HPDE6-E6E7 (cell line): ENCODE results near the gene CELSR2.

ENCODE experiments used
- DNase-seq: peaks from one replicate; pipeline ENCODE4 v3.0.0; 2011; ENCODE audit warnings: missing footprints; ENCODE audit errors: extremely low spot score

Gene CELSR2

GRCh38 chr1:109231066-109231465, 18.3 kb upstream of the CELSR2 start:
- no peak for DNase-seq

DNA sequence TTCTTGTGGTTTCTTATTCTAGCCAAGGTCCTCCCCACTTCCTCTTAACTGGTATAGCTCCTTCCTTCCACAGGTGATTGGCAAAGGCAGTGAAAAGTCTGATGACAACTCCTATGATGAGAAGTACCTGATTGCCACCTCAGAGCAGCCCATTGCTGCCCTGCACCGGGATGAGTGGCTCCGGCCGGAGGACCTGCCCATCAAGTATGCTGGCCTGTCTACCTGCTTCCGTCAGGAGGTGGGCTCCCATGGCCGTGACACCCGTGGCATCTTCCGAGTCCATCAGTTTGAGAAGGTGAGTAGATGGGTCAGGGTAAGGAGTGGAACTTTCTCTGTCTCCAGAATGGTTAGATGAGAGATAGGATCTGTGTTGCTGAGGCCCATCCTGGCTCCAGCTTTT, 14.2 kb upstream of the CELSR2 start:
- DNase-seq, result no peak

GRCh38 chr1:109237512-109237911, 11.8 kb upstream of the CELSR2 start:
- DNase-seq, result no peak

- DNase-seq, result no peak
Measured at GRCh38 chr1:109238382-109238781, 11.0 kb upstream of the CELSR2 start.

DNA sequence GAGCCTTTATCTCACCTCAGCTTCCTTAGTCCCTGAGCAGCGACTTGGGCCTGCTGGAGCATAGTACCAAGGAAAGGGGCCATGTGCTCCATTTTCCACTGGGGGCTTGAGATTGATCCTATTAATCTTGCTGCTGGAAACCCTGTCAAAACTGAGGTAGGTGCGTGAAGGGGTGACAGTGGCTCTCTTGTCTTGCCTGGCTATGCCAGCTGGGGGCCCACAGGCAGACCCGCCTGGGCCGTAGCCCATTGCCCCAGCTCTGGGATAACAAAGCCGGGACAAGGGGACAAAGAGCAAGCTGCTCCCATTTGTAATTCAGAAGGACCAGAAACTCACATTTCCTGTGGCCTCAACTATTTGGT, 10.3 kb upstream of the CELSR2 start:
- DNase-seq, result no peak

DNA sequence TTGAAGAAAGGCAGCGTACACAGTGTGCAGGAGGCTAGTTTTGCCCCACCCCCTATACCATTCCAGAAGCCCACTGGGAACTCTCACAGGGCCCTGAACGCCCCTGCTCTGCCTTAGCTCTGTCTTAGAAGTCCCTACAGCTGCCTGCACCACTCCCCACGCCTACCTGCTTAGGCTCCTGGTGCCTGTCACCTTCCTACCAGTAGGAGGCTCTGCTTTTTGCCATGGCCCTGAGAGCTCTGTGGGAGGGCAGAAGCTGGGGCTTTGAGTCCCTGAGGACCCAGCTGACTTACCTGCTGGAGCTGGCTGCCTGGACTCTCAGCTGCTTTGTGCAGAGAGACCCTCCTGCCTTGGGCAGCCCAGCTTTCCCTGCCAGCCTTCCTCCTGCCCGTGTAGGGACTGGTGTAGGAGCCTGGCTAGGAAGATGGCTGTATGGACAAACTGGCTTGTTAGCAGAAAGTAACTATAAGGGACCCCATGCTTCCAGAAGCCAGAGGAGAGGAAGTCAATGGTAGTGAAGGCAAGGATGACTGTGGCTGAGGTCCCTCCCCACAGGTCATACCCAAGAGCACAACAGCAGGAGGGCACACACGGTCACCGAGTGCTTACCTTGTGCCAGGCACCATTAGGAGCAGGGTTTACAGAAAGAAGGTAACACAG, 9.8 kb upstream of the CELSR2 start:
- DNase-seq, result peak; percentile 67

DNA sequence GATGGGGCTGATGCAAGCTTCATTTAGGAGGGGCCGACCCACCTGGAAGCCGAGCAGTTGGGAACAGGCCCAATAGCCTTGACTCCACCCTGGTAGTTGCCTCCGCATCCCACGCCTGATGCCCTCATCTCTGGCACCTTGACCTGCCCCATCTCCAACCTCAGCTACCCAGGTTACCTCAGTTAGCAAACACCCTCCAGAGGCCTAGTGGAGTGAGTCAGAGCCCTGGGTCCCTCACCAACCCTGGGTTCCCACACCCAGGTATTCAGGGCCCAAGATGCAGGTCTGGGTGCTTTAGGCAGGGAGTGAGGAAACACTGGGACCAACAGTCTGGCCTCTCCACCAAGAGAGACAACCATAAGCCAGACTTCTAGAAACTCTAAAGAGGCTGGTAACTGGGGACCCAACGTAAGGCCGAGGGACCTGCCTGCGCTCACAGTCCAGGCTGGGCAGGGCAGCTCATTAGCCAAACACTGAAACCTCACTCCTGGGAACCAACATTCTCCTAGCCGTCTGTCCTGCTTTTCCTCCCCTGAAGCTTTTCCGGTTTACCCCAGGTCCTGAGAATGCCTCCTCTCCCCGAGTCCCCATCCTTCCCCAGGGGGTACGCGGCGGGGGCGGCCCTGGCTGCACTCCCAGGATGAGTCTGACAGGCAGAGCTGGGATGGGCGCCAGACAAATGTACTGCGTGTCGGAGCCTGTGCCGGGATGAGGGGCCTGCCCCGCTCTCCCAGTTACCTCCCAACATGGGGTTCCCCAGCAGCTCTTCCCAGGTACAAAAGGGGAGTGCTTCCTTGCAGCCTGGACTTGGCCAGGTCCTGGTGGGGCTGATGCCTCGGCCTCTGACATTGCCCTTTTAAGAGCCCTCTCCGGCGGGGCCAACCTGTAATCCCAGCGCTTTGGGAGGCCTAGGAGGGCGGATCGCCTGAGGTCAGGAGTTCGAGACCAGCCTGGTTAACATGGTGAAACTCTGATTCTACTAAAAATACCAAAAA, 8.9 kb upstream of the CELSR2 start:
- peak; percentile 93 for DNase-seq

DNA sequence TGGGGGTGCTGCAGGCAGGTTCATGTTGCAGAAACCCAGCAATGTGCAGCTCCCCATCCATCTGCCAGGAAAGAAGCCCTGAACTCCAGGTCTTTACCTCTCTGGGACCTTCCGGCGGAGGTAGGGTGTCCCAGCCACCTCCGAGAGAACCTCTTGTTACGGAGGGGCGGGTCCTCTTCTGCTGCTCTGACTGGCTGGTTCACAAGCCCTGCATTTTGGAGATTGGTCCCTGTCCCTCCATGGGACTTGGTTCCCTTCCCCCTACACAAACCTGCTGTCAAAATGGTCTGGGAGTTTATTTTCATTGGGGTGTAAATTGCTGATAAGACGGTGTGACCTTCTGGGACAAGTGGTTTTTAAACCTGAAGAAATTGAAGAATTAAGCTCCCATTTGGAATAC, 8.0 kb upstream of the CELSR2 start:
- DNase-seq, result no peak

DNA sequence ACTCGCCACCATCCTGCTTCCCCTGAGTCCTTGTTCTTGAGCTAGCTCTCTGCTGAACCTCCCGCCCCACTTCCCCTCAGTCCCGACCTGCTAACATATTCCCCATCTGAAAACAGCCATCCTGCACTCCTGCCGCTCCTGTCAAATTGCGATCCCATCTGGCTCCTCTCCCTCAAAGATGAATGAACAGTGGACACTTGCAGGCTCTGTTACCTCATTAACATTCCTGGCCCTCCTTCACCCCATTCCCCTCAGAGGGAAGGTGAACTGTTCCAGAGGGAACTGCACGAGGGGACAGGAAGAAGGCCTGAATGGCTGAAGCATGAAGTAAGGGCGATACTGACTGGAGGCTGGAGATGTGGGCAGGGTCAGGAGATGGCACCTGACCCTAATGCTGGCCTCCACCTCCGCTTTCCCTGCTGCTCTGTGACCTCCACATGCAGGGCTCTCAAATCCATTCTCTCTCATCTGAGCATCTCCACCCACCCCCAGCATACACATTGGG, 7.4 kb upstream of the CELSR2 start:
- DNase-seq, result no peak

- DNase-seq, result no peak
Measured at GRCh38 chr1:109242387-109242786, 7.0 kb upstream of the CELSR2 start.

GRCh38 chr1:109243221-109243620, 6.1 kb upstream of the CELSR2 start:
- no peak for DNase-seq

- no peak for DNase-seq
Measured at GRCh38 chr1:109243860-109244552, 5.3 kb upstream of the CELSR2 start.

DNA sequence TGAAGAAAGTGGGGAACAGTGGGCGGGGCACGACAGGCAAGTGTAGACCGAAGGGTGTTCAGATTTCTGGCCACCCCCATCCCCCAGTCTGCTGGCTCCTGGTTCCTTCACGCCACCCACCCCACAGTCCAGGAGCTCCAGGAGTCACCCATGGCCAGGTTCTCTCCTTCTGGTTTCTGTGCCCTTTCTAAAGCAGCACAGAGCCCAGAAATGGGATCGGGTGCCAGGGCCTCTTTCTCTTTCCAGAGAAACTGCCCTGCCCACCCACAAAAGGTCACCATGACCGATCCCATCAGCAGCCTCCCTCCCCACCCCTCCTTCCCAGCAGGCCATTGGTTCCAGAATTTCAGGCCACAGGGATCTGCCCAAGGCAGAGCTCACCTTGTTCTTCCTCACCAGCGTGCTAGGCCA, 3.2 kb upstream of the CELSR2 start:
- DNase-seq, result no peak

GRCh38 chr1:109247401-109248365, 1.7 kb upstream of the CELSR2 start:
- DNase-seq, result no peak

- no peak for DNase-seq
Measured at GRCh38 chr1:109248444-109248796, 919 bp upstream of the CELSR2 start.

- DNase-seq, result no peak
Measured at GRCh38 chr1:109249654-109250401, 489 bp downstream of the CELSR2 start.

GRCh38 chr1:109250454-109251276, 1.3 kb downstream of the CELSR2 start:
- DNase-seq, result no peak

DNA sequence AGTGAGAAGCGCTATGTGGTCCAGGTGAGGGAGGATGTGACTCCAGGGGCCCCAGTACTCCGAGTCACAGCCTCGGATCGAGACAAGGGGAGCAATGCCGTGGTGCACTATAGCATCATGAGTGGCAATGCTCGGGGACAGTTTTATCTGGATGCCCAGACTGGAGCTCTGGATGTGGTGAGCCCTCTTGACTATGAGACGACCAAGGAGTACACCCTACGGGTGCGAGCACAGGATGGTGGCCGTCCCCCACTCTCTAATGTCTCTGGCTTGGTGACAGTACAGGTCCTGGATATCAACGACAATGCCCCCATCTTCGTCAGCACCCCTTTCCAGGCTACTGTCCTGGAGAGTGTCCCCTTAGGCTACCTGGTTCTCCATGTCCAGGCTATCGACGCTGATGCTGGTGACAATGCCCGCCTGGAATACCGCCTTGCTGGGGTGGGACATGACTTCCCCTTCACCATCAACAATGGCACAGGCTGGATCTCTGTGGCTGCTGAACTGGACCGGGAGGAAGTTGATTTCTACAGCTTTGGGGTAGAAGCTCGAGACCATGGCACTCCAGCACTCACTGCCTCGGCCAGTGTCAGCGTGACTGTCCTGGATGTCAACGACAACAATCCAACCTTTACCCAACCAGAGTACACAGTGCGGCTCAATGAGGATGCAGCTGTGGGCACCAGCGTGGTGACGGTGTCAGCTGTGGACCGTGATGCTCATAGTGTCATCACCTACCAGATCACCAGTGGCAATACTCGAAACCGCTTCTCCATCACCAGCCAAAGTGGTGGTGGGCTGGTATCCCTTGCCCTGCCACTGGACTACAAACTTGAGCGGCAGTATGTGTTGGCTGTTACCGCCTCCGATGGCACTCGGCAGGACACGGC, 2.2 kb downstream of the CELSR2 start:
- DNase-seq, result no peak
